Kidney (tissue), 14 donors: Measurements from ENCODE around the gene LRRC57. TPM values are rescaled to one million over a fixed set of nuclear protein-coding genes. Genes with fewer than 3 reads are reported as not detected.

Source experiments
- DNase-seq, 5 donors: peaks; one replicate each; pipeline ENCODE4 v3.0.0-alpha.2; 2013 to 2020
- FAIRE-seq: peaks from 2 replicates; lab custom pipeline; 2012; peaks lifted over from hg19 to GRCh38; lab: Jason Lieb, UNC
- H3K27ac ChIP-seq, 2 donors: one replicate each; pipeline ENCODE4 v1.7.0; 2013; ENCODE audit warnings: low read depth in 2 of 2, low read length in 2 of 2, inconsistent platforms in 1 of 2
- H3K27me3 ChIP-seq: one replicate; pipeline ENCODE4 v1.7.1; 2013; ENCODE audit warnings: low read length, inconsistent platforms; ENCODE audit not compliant: control insufficient read depth, insufficient read depth
- H3K36me3 ChIP-seq, 3 donors: one replicate each; pipeline versions ENCODE4 v1.7.0 to v1.7.1; 2013; ENCODE audit warnings: low read length in 3 of 3, control low read depth in 1 of 3, inconsistent platforms in 1 of 3; ENCODE audit not compliant: insufficient read depth in 3 of 3, control insufficient read depth in 2 of 3
- H3K4me1 ChIP-seq, 3 donors: one replicate each; pipeline versions ENCODE4 v1.7.0 to v1.7.1; 2013; ENCODE audit warnings: low read length in 3 of 3, inconsistent platforms in 1 of 3, low read depth in 1 of 3; ENCODE audit not compliant: control insufficient read depth in 2 of 3, insufficient read depth in 2 of 3
- H3K4me3 ChIP-seq, 3 donors: one replicate each; pipeline versions ENCODE4 v1.7.0 to v1.8.1; 2013; ENCODE audit warnings: low read length in 3 of 3, control low read depth in 1 of 3, inconsistent platforms in 1 of 3
- H3K9ac ChIP-seq, 3 donors: one replicate each; pipeline versions ENCODE4 v1.7.0 to v1.7.1; 2013; ENCODE audit warnings: low read length in 3 of 3, control low read depth in 1 of 3, inconsistent platforms in 1 of 3
- H3K9me3 ChIP-seq, 3 donors: one replicate each; pipeline versions ENCODE4 v1.7.0 to v1.7.1; 2013; ENCODE audit warnings: low read length in 3 of 3, control low read depth in 1 of 3, inconsistent platforms in 1 of 3; ENCODE audit not compliant: control insufficient read depth in 2 of 3, insufficient read depth in 1 of 3
- CTCF ChIP-seq: IDR thresholded peaks from 3 replicates; pipeline ENCODE4 v1.5.1; 2012; ENCODE audit warnings: mild to moderate bottlenecking, moderate library complexity, borderline replicate concordance; ENCODE audit not compliant: insufficient read depth; ENCODE audit errors: extremely low read depth
- intact Hi-C: fragments of 100-400 bp; cut with DNase I; formaldehyde crosslinking; loops from one replicate; pipeline ENCODE4 v1.11.1; 2022
- polyA plus RNA-seq: library from polyadenylated mRNA; stranded (reverse); fragments of 350-450 nt; fragmentation: Illumina TruSeq; extraction: RNeasy Lipid Tissue Mini Kit (QIAGEN cat#74804); gene quantifications from one replicate; pipeline ENCODE4 v1.2.3, GENCODE V29; 2014; ENCODE audit warnings: low read depth, low replicate concordance; ENCODE audit not compliant: insufficient read depth
- total RNA-seq: library from RNA; stranded (reverse); fragmentation: NEBNext Ultra II Directional; extraction: Animal tissue kit (Norgen Biotek cat#: 25700); gene quantifications from one replicate; pipeline ENCODE4 v1.2.1, GENCODE V29; 2021
- donor health status: control.
- donor health status: control.
- donor health status: control.
- donor health status: control.
- donor health status: control.
- donor health status: DM: yes; HTN: yes; CAD: no.
- donor health status: Normal renal cell carcinoma (clear cell type).

LRRC57 gene
- total and polyA plus RNA-seq, 2 donors from 2014 or later, result 8.6 to 21.1 TPM

GRCh38 chr15:42590619-42591237 lies 42.1 kb upstream of the LRRC57 start:
- H3K4me1 ChIP-seq, result no peaks in the 10 kb centered on the region
- no peak for DNase-seq
- H3K36me3 ChIP-seq, result no peaks in the 10 kb centered on the region
- FAIRE-seq, result no peak
- intact Hi-C loops, result no loop called here
- no peak overlapping the region for H3K9ac ChIP-seq
- H3K27ac ChIP-seq, result no peak overlapping the region
- H3K27me3 ChIP-seq, result no peaks in the 10 kb centered on the region
- no peak for TF ChIP-seq CTCF
- no peaks in the 10 kb centered on the region for H3K9me3 ChIP-seq
- H3K4me3 ChIP-seq, result no peak overlapping the region

- DNase-seq, result peak in 3 of 5 donors; percentile 18 to 57 (median 41)
- no peaks in the 10 kb centered on the region for H3K36me3 ChIP-seq
- H3K9ac ChIP-seq, result no peak overlapping the region
- no peak for TF ChIP-seq CTCF
- FAIRE-seq, result no peak
- H3K9me3 ChIP-seq, result no peaks in the 10 kb centered on the region
- peaks cover 3 to 4% (median 3%) of the 10 kb centered on the region in 3 donors for H3K4me1 ChIP-seq
- no peak overlapping the region for H3K27ac ChIP-seq
- H3K27me3 ChIP-seq, result no peaks in the 10 kb centered on the region
- intact Hi-C loops, result no loop called here
- H3K4me3 ChIP-seq, result no peak overlapping the region
Measured at GRCh38 chr15:42584031-42584765, 35.6 kb upstream of the LRRC57 start.

GRCh38 chr15:42582569-42583375 lies 34.2 kb upstream of the LRRC57 start:
- Histone ChIP-seq H3K4me3 (no peak overlapping the region), H3K27me3 (no peaks in the 10 kb centered on the region), H3K27ac (peak overlapping the region in 1 of 2 donors; percentile 3), H3K36me3 (no peaks in the 10 kb centered on the region), H3K4me1 (peaks cover 3 to 4% (median 3%) of the 10 kb centered on the region in 3 donors), H3K9ac (no peak overlapping the region), H3K9me3 (no peaks in the 10 kb centered on the region)
- TF ChIP-seq CTCF, result no peak
- DNase-seq (no peak), FAIRE-seq (no peak)
- intact Hi-C loops, result no loop called here
